HepG2 (cell line): ENCODE measurements around the gene NPDC1. TPM values are rescaled to one million over a fixed set of nuclear protein-coding genes. Genes with fewer than 3 reads are reported as not detected.

Experiments
- EHMT2 ChIP-seq: fragments of 200-600 bp; sonication (generic); IDR thresholded peaks from 2 replicates; pipeline ENCODE4 v1.7.0; 2017; ENCODE audit warnings: antibody characterized with exemption, low read depth, low read length, borderline replicate concordance
- FOXC1 ChIP-seq: sonication (generic); formaldehyde crosslinking; IDR thresholded peaks from 2 replicates; pipeline ENCODE4 v1.8.0; 2022; ENCODE audit warnings: mild to moderate bottlenecking, missing genetic modification reagents, borderline replicate concordance
- HES4 ChIP-seq: sonication (generic); formaldehyde crosslinking; IDR thresholded peaks from 2 replicates; pipeline ENCODE4 v1.9.0; 2021; ENCODE audit warnings: mild to moderate bottlenecking, missing genetic modification reagents, borderline replicate concordance
- ISL2 ChIP-seq: sonication (generic); formaldehyde crosslinking; IDR thresholded peaks from 2 replicates; pipeline ENCODE4 v1.5.0; 2020; ENCODE audit warnings: missing genetic modification reagents
- KLF12 ChIP-seq: sonication (generic); formaldehyde crosslinking; IDR thresholded peaks from 2 replicates; pipeline ENCODE4 v1.4.0; 2020; ENCODE audit warnings: missing genetic modification reagents, borderline replicate concordance
- MZF1 ChIP-seq: sonication (generic); formaldehyde crosslinking; IDR thresholded peaks from 2 replicates; pipeline ENCODE4 v1.8.1; 2023; ENCODE audit warnings: mild to moderate bottlenecking, missing genetic modification reagents, borderline replicate concordance
- NFE2L2 ChIP-seq: fragments of 150-350 bp; IDR thresholded peaks from 2 replicates; pipeline ENCODE4 v1.6.1; 2014; ENCODE audit warnings: low read length
- PHF20 ChIP-seq: sonication (generic); formaldehyde crosslinking; IDR thresholded peaks from 2 replicates; pipeline ENCODE4 v1.5.0; 2020; ENCODE audit warnings: mild to moderate bottlenecking, missing genetic modification reagents
- RXRA ChIP-seq: sonication (generic); formaldehyde crosslinking; IDR thresholded peaks from 2 replicates; pipeline ENCODE4 v1.5.1; 2020; ENCODE audit warnings: missing genetic modification reagents
- SIX1 ChIP-seq: sonication (generic); formaldehyde crosslinking; IDR thresholded peaks from 2 replicates; pipeline ENCODE4 v1.4.0; 2020; ENCODE audit warnings: missing genetic modification reagents, borderline replicate concordance
- TBX2 ChIP-seq: sonication (generic); formaldehyde crosslinking; IDR thresholded peaks from 2 replicates; pipeline ENCODE4 v1.5.0; 2020; ENCODE audit warnings: missing genetic modification reagents, mild to moderate bottlenecking, borderline replicate concordance
- YY1 ChIP-seq: IDR thresholded peaks from 2 replicates; pipeline ENCODE4 v1.6.1; 2011; ENCODE audit warnings: low read length, low read depth, moderate library complexity, mild to moderate bottlenecking; ENCODE audit not compliant: insufficient read depth, insufficient replicate concordance
- ZNF138 ChIP-seq: sonication (generic); formaldehyde crosslinking; IDR thresholded peaks from 2 replicates; pipeline ENCODE4 v1.5.0; 2020; ENCODE audit warnings: mild to moderate bottlenecking, low read depth, missing genetic modification reagents
- ZNF343 ChIP-seq: sonication (generic); formaldehyde crosslinking; IDR thresholded peaks from 2 replicates; pipeline ENCODE4 v1.4.0; 2020; ENCODE audit warnings: mild to moderate bottlenecking, missing genetic modification reagents
- ZNF430 ChIP-seq: sonication (generic); formaldehyde crosslinking; IDR thresholded peaks from 2 replicates; pipeline ENCODE4 v1.9.0; 2021; ENCODE audit warnings: mild to moderate bottlenecking, missing genetic modification reagents
- ZNF605 ChIP-seq: sonication (generic); formaldehyde crosslinking; IDR thresholded peaks from 2 replicates; pipeline ENCODE4 v1.8.0; 2022; ENCODE audit warnings: mild to moderate bottlenecking, missing genetic modification reagents
- ZSCAN12 ChIP-seq: sonication (generic); formaldehyde crosslinking; IDR thresholded peaks from 2 replicates; pipeline ENCODE4 v1.9.0; 2021; ENCODE audit warnings: mild to moderate bottlenecking, missing genetic modification reagents
- polyA plus RNA-seq, 8 experiments: library from polyadenylated mRNA; depleted of rRNA in 3 of 8; stranded (reverse) in 7 of 8; unstranded in 1 of 8; fragments of >200 nt; fragmentation: Illumina TruSeq in 4 of 8; extraction: Trizol in 4 of 8; gene quantifications; 2 replicates each; pipeline versions ENCODE4 v1.2.1 to v1.2.3, GENCODE V29; 2011 to 2016; ENCODE audit warnings: low read depth in 4 of 8, missing spikeins in 1 of 8, mixed read lengths in 1 of 8; ENCODE audit not compliant: insufficient read depth in 1 of 8
- total RNA-seq, 5 experiments: library from RNA; depleted of rRNA; stranded (reverse); fragments of >200 nt; fragmentation: Illumina TruSeq; extraction: Trizol; gene quantifications; 2 replicates each; pipeline ENCODE4 v1.2.3, GENCODE V29; 2016; ENCODE audit warnings: low read depth in 1 of 5
- TF ChIP-seq, protein P1 (sequence below): sonication (generic); formaldehyde crosslinking; IDR thresholded peaks from 2 replicates; pipeline ENCODE4 v1.8.0; 2022; ENCODE audit warnings: mild to moderate bottlenecking, missing genetic modification reagents, moderate library complexity
- TF ChIP-seq, protein P2 (sequence below): sonication (generic); formaldehyde crosslinking; IDR thresholded peaks from 2 replicates; pipeline ENCODE4 v1.8.0; 2023; ENCODE audit warnings: mild to moderate bottlenecking, missing genetic modification reagents
- TF ChIP-seq, protein P3 (sequence below): sonication (generic); formaldehyde crosslinking; IDR thresholded peaks from 2 replicates; pipeline ENCODE4 v1.9.0; 2021; ENCODE audit warnings: missing genetic modification reagents, mild to moderate bottlenecking, borderline replicate concordance
- TF ChIP-seq, protein P4 (sequence below): sonication (generic); formaldehyde crosslinking; IDR thresholded peaks from 2 replicates; pipeline ENCODE4 v1.4.0; 2020; ENCODE audit warnings: missing genetic modification reagents; ENCODE audit errors: not compliant biosample characterization

NPDC1 gene
- total and polyA plus RNA-seq, 2 of the 13 experiments (the other 11 are each of a cell fraction or from before 2014, with no cell fraction given): 0.84 to 5.4 TPM

DNA sequence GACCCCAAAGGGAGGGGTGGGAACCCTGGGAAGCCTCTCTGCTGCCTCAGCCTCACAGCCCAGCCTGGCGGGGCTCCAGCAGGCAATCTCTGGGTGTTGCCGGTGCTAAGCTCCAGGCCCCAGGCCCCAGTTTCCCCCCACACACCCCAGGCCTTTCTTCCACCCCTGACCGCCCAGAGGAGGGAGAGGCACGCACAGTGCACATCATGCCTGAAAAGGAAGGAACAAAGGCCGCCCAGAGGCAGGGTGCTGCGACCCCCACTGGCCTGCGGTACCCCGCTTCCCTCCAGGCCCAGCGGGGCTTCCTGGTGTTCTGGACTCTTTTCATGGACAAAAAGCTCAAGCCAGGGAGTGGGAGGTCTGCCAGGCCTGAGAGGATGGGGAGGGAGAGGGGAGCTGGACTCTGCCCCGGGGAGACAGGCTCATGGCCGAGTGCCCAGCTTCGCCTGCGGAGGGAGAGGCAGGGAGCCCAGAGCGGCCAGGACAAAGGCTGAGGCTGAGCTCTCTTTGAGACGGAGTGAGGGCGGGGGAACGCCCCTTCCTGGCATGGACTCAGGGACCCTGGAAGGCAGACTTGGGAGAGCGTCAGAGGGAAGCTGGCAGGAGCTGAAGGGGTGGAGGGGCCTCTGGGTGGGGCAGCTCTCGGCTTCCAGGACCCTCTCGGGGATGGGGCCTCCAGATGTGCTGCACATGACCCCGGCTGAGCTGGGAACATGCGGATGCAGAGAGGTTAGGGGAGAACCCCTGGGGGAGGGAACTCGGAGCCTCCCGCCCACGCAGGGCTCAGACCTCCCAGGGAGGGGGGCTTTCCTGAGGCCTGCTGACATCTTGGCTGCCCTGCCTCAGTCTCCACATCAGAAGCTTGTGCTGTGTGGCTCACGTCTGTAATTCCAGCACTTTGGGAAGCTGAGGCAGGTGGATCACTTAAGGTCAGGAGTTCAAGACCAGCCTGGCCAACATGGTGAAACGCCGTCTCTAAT is 9.7 kb upstream of the NPDC1 start (continued):
- peak; percentile 57 for TF ChIP-seq YY1
- TF ChIP-seq KLF12 (CRISPR knock-in tag): peak; percentile 36; the same call in 1 of the 2 replicates
- peak; percentile 88; the same call in 1 of the 2 replicates for TF ChIP-seq ZNF430 (CRISPR knock-in tag)
- no peak for TF ChIP-seq HES4 (CRISPR knock-in tag)
- TF ChIP-seq, protein P1, sequence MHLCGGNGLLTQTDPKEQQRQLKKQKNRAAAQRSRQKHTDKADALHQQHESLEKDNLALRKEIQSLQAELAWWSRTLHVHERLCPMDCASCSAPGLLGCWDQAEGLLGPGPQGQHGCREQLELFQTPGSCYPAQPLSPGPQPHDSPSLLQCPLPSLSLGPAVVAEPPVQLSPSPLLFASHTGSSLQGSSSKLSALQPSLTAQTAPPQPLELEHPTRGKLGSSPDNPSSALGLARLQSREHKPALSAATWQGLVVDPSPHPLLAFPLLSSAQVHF (CRISPR knock-in tag): no peak
- no peak for TF ChIP-seq PHF20 (CRISPR knock-in tag)
- peak; percentile 66 for TF ChIP-seq TBX2 (CRISPR knock-in tag)
- no peak; the same call in none of the 2 replicates for TF ChIP-seq ISL2 (CRISPR knock-in tag)
- no peak for TF ChIP-seq FOXC1 (CRISPR knock-in tag)
- TF ChIP-seq ZSCAN12 (CRISPR knock-in tag): no peak
- 0 out of 2 replicates have a peak, but pooled peaks have one; percentile 67 for TF ChIP-seq ZNF138 (CRISPR knock-in tag)
- TF ChIP-seq SIX1 (CRISPR knock-in tag): no peak; the same call in 1 of the 2 replicates
- TF ChIP-seq EHMT2: no peak
- TF ChIP-seq RXRA: no peak; the same call in 1 of the 2 replicates
- TF ChIP-seq, protein P2, sequence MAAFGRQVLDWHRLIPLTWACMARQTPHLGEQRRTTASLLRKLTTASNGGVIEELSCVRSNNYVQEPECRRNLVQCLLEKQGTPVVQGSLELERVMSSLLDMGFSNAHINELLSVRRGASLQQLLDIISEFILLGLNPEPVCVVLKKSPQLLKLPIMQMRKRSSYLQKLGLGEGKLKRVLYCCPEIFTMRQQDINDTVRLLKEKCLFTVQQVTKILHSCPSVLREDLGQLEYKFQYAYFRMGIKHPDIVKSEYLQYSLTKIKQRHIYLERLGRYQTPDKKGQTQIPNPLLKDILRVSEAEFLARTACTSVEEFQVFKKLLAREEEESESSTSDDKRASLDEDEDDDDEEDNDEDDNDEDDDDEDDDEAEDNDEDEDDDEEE (CRISPR knock-in tag): no peak
- TF ChIP-seq, protein P3, sequence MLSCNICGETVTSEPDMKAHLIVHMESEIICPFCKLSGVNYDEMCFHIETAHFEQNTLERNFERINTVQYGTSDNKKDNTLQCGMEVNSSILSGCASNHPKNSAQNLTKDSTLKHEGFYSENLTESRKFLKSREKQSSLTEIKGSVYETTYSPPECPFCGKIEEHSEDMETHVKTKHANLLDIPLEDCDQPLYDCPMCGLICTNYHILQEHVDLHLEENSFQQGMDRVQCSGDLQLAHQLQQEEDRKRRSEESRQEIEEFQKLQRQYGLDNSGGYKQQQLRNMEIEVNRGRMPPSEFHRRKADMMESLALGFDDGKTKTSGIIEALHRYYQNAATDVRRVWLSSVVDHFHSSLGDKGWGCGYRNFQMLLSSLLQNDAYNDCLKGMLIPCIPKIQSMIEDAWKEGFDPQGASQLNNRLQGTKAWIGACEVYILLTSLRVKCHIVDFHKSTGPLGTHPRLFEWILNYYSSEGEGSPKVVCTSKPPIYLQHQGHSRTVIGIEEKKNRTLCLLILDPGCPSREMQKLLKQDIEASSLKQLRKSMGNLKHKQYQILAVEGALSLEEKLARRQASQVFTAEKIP (CRISPR knock-in tag): no peak
- no peak for TF ChIP-seq MZF1
- TF ChIP-seq ZNF343 (CRISPR knock-in tag): no peak
- TF ChIP-seq, protein P4, sequence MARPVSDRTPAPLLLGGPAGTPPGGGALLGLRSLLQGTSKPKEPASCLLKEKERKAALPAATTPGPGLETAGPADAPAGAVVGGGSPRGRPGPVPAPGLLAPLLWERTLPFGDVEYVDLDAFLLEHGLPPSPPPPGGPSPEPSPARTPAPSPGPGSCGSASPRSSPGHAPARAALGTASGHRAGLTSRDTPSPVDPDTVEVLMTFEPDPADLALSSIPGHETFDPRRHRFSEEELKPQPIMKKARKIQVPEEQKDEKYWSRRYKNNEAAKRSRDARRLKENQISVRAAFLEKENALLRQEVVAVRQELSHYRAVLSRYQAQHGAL (CRISPR knock-in tag): no peak
- no peak for TF ChIP-seq NFE2L2
- TF ChIP-seq ZNF605 (CRISPR knock-in tag): peak; percentile 79
